Panc1 (cell line): ENCODE measurements around the gene VOPP1. TPM values are rescaled to one million over a fixed set of nuclear protein-coding genes. Genes with fewer than 3 reads are reported as not detected.

Experiments
- ATAC-seq: fragments of 200-7000 bp; cut with Tn5 transposase; 2 replicates; pipeline ENCODE4 v1.9.1; 2020; ENCODE audit warnings: mild to moderate bottlenecking, moderate library complexity
- BruUV-seq: library from RNA; stranded (reverse); fragments of 400-500 nt; replicated peaks from 2 replicates; lab custom pipeline; 2021; lab: Mats Ljungman, UMichigan
- CTCF ChIA-PET: fragments of 300-600 bp; sonication (Branson Sonifier 250); formaldehyde crosslinking; loops from one replicate; lab custom pipeline; 2022; ENCODE audit warnings: antibody characterized with exemption; lab: Charles Lee
- POLR2A ChIA-PET: fragments of 300-600 bp; sonication (Branson Sonifier 250); formaldehyde crosslinking; loops from one replicate; lab custom pipeline; 2022; ENCODE audit warnings: antibody characterized with exemption; lab: Charles Lee
- DNase-seq: peaks from one replicate; pipeline ENCODE4 v3.0.0-alpha.2; 2010; ENCODE audit warnings: low read depth, low spot score
- H3K27ac ChIP-seq: 2 replicates; pipeline ENCODE4 v1.5.1; 2011; ENCODE audit warnings: mild to moderate bottlenecking, low read length, inconsistent platforms
- H3K27me3 ChIP-seq: fragments of 200-500 bp; sonication (Bioruptor generic); 2 replicates; pipeline ENCODE4 v1.6.0; 2014; ENCODE audit warnings: low read length, inconsistent platforms; ENCODE audit not compliant: control insufficient read depth, insufficient read depth
- H3K36me3 ChIP-seq: fragments of 200-500 bp; sonication (Bioruptor generic); 2 replicates; pipeline ENCODE4 v1.5.1; 2014; ENCODE audit warnings: inconsistent platforms, mild to moderate bottlenecking, low read length, moderate library complexity; ENCODE audit not compliant: control insufficient read depth, insufficient read depth
- H3K4me1 ChIP-seq: 2 replicates; pipeline ENCODE4 v1.5.1; 2011; ENCODE audit warnings: inconsistent platforms, mild to moderate bottlenecking, low read length, moderate library complexity; ENCODE audit not compliant: control insufficient read depth, insufficient read depth
- H3K4me3 ChIP-seq, 2 experiments: 2 replicates each; pipeline ENCODE4 v1.5.1; 2011 to 2012; ENCODE audit warnings: low read depth in 2 of 2, low read length in 2 of 2, mild to moderate bottlenecking in 2 of 2, inconsistent platforms in 1 of 2, moderate library complexity in 1 of 2
- H3K9me3 ChIP-seq: fragments of 200-500 bp; sonication (Bioruptor generic); 2 replicates; pipeline ENCODE4 v1.5.1; 2014; ENCODE audit warnings: low read depth, mild to moderate bottlenecking, inconsistent platforms, low read length, moderate library complexity; ENCODE audit not compliant: control insufficient read depth, insufficient read depth
- CTCF ChIP-seq: fragments of 450-650 bp; IDR thresholded peaks from 2 replicates; pipeline ENCODE4 v1.5.1; 2017; ENCODE audit warnings: mild to moderate bottlenecking
- POLR2AphosphoS5 ChIP-seq: IDR thresholded peaks from 2 replicates; pipeline ENCODE4 v1.6.1; 2012; ENCODE audit warnings: mild to moderate bottlenecking, low read depth, low read length, moderate library complexity
- REST ChIP-seq, 2 experiments: IDR thresholded peaks; 2 replicates each; pipeline ENCODE4 v1.6.1; 2011 to 2012; ENCODE audit warnings: low read depth in 2 of 2, control low read depth in 1 of 2, low read length in 1 of 2, mild to moderate bottlenecking in 1 of 2, moderate library complexity in 1 of 2; ENCODE audit not compliant: insufficient read depth in 1 of 2
- SIN3A ChIP-seq: IDR thresholded peaks from 2 replicates; pipeline ENCODE4 v1.6.1; 2012; ENCODE audit warnings: low read depth, mild to moderate bottlenecking, low read length, moderate library complexity, borderline replicate concordance; ENCODE audit not compliant: insufficient read depth
- TCF7L2 ChIP-seq: IDR thresholded peaks from 2 replicates; pipeline ENCODE4 v1.6.1; 2011; ENCODE audit warnings: mild to moderate bottlenecking, low read depth, low read length, inconsistent platforms
- in situ Hi-C: cut with HindIII; loops from 2 replicates; pipeline ENCODE4 v1.10.0; 2016; ENCODE audit warnings: low sequenced_read_pairs, low pct_unique_long_range_greater_than_20kb
- intact Hi-C: fragments of 100-400 bp; cut with micrococcal nuclease; formaldehyde crosslinking; loops from one replicate; pipeline ENCODE4 v1.10.0; 2022; ENCODE audit not compliant: unreplicated experiment
- total RNA-seq: library from RNA; stranded (reverse); gene quantifications from one replicate; pipeline ENCODE4 v1.2.1, GENCODE V29; 2021; ENCODE audit not compliant: unreplicated experiment

Gene VOPP1
- total RNA-seq, 1 experiment from 2014 or later = 131 TPM

GRCh38 chr7:55488216-55488615, 84.1 kb downstream of the VOPP1 start:
- H3K4me1 ChIP-seq = no peaks in the 10 kb centered on the region
- ATAC-seq (no peak), DNase-seq (no peak)
- no peaks in the 10 kb centered on the region for H3K9me3 ChIP-seq
- TF ChIP-seq CTCF (no peak), REST (IDR thresholded peaks at IDR 0.05; ENCODE audit: insufficient read depth in 1 of 2, low read depth in 2 of 2, low read length in 1 of 2) (no peak), SIN3A (no peak), POLR2AphosphoS5 (no peak)
- H3K27ac ChIP-seq = no peak overlapping the region
- no peaks in the 10 kb centered on the region for H3K27me3 ChIP-seq
- no TSS peak for BruUV-seq
- no peak overlapping the region for H3K4me3 ChIP-seq
- ChIA-PET POLR2A (no interaction called here), CTCF (no interaction called here)
- in situ Hi-C loops = no loop called here
- intact Hi-C loops = no loop called here
- no peaks in the 10 kb centered on the region for H3K36me3 ChIP-seq

GRCh38 chr7:55486991-55487390, 85.3 kb downstream of the VOPP1 start:
- H3K36me3 ChIP-seq = no peaks in the 10 kb centered on the region
- no peak overlapping the region for H3K27ac ChIP-seq
- ATAC-seq = no peak
- intact Hi-C loops (no loop called here), in situ Hi-C loops (no loop called here)
- no peaks in the 10 kb centered on the region for H3K4me1 ChIP-seq
- DNase-seq = no peak
- no peaks in the 10 kb centered on the region for H3K27me3 ChIP-seq
- ChIA-PET CTCF (no interaction called here), POLR2A (no interaction called here)
- BruUV-seq = no TSS peak
- TF ChIP-seq TCF7L2 = no peak
- no peak for TF ChIP-seq REST (IDR thresholded peaks at IDR 0.05; ENCODE audit: insufficient read depth in 1 of 2, low read depth in 2 of 2, low read length in 1 of 2)
- TF ChIP-seq CTCF = no peak
- no peak for TF ChIP-seq SIN3A
- no peak for TF ChIP-seq POLR2AphosphoS5
- H3K4me3 ChIP-seq = no peak overlapping the region
- no peaks in the 10 kb centered on the region for H3K9me3 ChIP-seq
